Ishikawa (cell line): ENCODE data around the gene TNP1.

Experiments
- EGR1 ChIP-seq: IDR thresholded peaks from 2 replicates; pipeline ENCODE4 v1.6.1; 2012
- EP300 ChIP-seq: IDR thresholded peaks from 2 replicates; pipeline ENCODE4 v1.6.1; 2012; ENCODE audit warnings: borderline replicate concordance
- FOXM1 ChIP-seq: IDR thresholded peaks from 2 replicates; pipeline ENCODE4 v1.6.1; 2012; ENCODE audit warnings: low read depth, borderline replicate concordance
- RAD21 ChIP-seq: IDR thresholded peaks from 2 replicates; pipeline ENCODE4 v1.6.1; 2012; ENCODE audit warnings: low read depth
- TAF1 ChIP-seq: IDR thresholded peaks from 2 replicates; pipeline ENCODE4 v1.6.1; 2012; ENCODE audit warnings: low read depth, mild to moderate bottlenecking
- YY1 ChIP-seq: IDR thresholded peaks from 2 replicates; pipeline ENCODE4 v1.6.1; 2012; ENCODE audit warnings: low read depth
- TF ChIP-seq, protein P1 (sequence below): IDR thresholded peaks from 2 replicates; pipeline ENCODE4 v1.6.1; 2012
- TF ChIP-seq, protein P2 (sequence below): IDR thresholded peaks from 2 replicates; pipeline ENCODE4 v1.6.1; 2012; ENCODE audit warnings: low read depth, mild to moderate bottlenecking

DNA sequence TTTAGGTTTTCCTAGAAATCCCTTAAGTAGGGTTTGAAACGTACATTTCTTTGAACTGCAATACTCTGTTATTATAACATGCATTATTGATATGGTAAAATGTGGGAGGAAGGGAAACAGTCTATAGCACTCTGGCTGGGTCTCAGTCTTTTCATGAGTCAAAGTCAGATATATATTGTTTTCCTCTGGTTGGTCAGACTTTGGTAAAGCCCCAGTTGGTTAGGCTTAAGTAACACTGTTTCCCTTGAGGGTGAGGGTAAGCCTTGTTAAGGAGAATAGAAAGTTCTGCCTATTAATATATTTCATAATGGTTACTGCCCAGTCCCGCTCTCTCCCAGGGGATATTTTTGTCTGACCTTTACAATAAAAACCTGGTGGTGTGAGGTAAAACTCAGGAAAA, 44.7 kb upstream of the TNP1 start:
- TF ChIP-seq FOXM1 (no peak), RAD21 (no peak), EP300 (no peak), EGR1 (no peak), YY1 (no peak), TAF1 (no peak)
- TF ChIP-seq, protein P1, sequence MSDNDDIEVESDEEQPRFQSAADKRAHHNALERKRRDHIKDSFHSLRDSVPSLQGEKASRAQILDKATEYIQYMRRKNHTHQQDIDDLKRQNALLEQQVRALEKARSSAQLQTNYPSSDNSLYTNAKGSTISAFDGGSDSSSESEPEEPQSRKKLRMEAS: no peak
- TF ChIP-seq, protein P2, sequence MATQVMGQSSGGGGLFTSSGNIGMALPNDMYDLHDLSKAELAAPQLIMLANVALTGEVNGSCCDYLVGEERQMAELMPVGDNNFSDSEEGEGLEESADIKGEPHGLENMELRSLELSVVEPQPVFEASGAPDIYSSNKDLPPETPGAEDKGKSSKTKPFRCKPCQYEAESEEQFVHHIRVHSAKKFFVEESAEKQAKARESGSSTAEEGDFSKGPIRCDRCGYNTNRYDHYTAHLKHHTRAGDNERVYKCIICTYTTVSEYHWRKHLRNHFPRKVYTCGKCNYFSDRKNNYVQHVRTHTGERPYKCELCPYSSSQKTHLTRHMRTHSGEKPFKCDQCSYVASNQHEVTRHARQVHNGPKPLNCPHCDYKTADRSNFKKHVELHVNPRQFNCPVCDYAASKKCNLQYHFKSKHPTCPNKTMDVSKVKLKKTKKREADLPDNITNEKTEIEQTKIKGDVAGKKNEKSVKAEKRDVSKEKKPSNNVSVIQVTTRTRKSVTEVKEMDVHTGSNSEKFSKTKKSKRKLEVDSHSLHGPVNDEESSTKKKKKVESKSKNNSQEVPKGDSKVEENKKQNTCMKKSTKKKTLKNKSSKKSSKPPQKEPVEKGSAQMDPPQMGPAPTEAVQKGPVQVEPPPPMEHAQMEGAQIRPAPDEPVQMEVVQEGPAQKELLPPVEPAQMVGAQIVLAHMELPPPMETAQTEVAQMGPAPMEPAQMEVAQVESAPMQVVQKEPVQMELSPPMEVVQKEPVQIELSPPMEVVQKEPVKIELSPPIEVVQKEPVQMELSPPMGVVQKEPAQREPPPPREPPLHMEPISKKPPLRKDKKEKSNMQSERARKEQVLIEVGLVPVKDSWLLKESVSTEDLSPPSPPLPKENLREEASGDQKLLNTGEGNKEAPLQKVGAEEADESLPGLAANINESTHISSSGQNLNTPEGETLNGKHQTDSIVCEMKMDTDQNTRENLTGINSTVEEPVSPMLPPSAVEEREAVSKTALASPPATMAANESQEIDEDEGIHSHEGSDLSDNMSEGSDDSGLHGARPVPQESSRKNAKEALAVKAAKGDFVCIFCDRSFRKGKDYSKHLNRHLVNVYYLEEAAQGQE: no peak
